Amygdala (tissue), 56 donors: ENCODE data around the gene MAP1LC3A.

Source experiments
- DNase-seq, 56 donors: peaks; one replicate each; lab custom pipeline; 2025; lab: John Stamatoyannopoulos, UW

MAP1LC3A gene

GRCh38 chr20:34573541-34574300 lies 15.2 kb downstream of the MAP1LC3A start:
- no peak for DNase-seq

- no peak for DNase-seq
Observed at GRCh38 chr20:34574426-34574825, 15.9 kb downstream of the MAP1LC3A start.

DNA sequence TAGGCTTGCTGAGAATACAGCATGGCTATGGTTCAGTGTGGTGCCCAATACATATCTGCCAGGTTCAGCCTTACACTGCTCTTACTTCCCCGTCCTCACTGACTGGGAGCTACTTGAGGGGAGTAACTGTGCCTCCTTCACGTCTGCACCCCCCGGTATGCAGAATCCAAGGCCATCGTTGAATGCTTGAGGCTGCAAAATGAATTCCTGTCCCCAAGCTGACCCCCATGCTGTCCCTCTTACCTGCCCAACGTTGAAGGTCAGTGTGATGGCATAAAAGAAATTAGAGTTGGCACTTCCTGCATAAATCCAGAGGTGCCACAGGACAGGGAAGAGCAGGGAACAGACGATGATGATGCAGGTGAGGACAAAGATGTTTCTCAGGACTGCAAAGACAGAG lies 16.3 kb downstream of the MAP1LC3A start:
- no peak for DNase-seq

DNA sequence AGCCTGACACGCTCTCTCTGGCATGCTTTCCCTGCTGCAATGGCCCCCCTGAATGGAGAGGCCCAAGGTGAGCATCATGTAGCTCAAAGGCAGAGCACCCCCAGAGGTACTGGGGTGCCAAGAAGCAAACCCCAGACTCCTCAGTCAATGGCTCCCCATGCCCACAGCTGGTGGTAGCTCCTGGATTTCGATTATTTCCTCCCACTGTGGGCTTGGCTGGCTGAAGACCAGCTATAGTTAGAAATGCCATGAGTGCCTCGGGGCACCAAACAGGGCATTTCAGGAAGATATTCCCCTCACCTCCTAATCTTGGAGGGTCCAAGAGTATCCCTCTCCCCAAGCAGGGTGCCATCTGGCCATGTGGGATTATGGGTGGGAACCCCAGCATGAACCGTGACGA lies 16.8 kb downstream of the MAP1LC3A start:
- no peak for DNase-seq

DNA sequence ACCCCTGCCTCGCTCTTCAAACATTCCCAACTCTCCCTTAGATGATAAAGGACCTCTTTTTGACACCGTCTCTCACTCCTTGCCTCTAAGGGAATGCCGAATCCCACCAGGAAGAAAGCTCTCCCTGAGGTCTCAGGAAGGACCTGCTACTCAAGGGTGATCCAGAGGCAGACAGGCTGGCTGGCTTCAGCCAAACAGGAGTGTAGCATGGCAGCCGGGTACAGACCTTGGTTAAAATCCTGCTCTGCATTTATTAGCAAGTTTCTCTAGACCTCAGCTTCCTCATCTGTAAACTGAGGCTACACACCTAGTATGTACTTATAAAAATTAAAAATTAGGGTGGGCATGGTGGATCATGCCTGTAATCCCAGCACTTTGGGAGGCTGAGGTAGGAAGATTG lies 17.2 kb downstream of the MAP1LC3A start:
- no peak for DNase-seq

DNA sequence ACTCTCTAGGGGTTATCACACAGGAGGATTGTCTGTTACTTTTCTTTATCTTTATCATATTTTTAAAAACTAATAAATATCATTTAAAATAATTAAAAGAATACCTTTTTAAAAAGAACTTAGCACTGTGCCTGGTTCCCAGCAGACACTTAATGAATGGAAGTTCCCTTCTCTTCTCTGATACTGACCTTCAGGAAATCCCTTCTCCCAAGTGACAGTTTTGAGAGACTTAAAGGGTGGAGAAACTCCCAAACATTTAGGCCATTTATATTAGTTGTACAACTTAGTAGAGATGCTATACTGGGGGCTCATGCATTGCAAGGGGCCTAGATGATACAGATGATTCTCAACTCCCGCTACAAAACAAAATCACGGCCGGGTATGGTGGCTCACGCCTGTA lies 18.5 kb downstream of the MAP1LC3A start:
- no peak for DNase-seq

DNA sequence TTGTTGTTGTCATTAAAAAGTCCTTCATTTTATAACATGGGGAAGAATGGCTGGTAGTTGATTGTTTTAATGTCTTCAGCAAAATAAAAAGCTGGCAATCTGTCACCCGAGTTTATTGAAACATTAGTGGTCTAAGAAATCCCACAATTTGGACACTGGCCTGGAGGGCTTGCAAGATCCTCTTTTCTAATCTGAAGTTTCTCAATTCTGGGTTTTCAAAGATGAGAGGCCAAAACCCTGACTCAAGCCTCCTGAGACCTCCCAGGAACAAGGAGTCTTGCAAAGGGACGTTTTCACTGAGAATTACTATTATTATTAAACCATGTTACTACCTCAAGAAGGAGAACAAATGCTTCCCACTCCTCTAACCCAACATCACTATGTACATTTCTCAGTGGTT lies 19.5 kb downstream of the MAP1LC3A start:
- no peak for DNase-seq

- DNase-seq, result peak in 12 of 56 donors; percentile 14 to 42 (median 20)
Observed at GRCh38 chr20:34578521-34578920, 20.0 kb downstream of the MAP1LC3A start.

DNA sequence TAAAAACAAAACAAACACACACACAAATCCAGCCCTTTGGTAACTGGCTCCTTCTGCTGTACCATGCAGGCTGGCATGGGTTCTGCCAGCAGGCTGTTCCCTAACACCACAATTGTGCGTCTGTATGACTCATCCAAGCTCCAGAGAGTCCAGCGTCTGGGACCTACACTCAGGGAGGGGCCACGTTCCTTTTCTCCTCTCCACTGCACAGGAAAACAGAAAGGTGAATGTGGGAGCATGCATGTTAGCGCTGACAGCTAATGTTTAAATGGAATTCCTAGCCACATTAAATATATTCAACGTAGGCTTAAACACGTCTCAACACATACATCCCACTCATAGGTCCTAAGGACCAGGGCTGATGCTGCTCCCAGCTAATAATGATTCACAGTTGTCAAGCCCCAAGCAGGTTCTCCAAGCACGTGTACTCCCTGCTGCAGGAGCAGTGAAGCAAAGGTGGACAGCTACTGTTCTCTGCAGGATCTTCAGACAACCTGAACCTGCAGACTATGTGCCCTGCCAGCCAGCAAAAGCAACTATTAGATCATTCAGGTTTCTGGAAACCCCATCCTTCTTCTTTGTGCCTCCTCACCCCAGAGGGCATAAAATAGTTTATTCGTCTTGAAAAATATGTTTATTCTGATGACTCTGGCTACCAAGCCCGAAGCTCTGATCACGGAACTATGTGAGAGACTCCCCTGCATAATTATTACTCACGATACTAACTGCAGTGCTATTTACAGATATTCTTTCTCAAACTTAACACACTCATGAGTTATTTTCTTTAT lies 20.9 kb downstream of the MAP1LC3A start:
- DNase-seq, result peak in 51 of 56 donors; percentile 23 to 89 (median 65)

- no peak for DNase-seq
Observed at GRCh38 chr20:34579979-34580940, 21.7 kb downstream of the MAP1LC3A start.

GRCh38 chr20:34581341-34582184 lies 23.0 kb downstream of the MAP1LC3A start:
- DNase-seq, result peak in 26 of 56 donors; percentile 14 to 67 (median 32)

DNA sequence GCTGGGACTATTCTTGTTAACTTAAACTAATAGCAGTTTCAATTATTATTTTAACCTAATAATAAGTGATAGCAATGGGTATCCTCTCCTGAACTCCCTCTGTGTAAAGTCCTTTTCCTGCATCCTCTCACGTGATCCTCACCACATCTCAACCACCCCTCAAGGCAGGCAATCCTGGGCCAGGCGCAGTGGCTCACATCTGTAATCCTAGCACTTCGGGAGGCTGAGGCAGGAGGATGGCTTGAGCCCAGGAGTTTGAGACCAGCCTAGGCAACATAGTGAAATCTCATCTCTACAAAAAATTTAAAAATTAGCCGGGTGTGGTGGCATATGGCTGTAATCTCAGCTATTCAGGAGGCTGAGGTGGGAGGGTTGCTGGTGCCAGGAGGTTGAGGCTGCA lies 23.7 kb downstream of the MAP1LC3A start:
- DNase-seq, result no peak

- DNase-seq, result no peak
Observed at GRCh38 chr20:34582911-34583310, 24.4 kb downstream of the MAP1LC3A start.

DNA sequence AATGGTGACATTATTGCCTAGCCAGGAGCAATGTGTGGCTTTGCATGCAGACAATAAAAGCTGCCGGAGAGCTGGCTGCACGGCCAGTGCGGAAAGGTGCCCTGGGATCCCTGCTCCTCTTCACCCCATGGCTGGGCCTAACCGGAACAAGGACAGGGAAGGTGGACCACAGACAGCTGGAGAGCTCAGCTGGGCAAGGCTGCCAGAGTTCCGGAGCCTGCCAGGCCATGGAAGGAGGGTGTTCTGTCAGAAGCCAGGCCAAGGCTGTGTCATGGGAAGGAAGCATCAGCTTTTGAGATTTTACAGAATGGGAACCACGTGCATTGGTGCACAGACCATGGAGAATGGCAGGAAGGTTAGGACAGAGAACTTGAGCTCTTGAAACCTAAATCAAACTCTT lies 25.0 kb downstream of the MAP1LC3A start:
- no peak for DNase-seq

- DNase-seq, result no peak
Observed at GRCh38 chr20:34585019-34585418, 26.5 kb downstream of the MAP1LC3A start.

- DNase-seq, result no peak
Observed at GRCh38 chr20:34586488-34587163, 28.1 kb downstream of the MAP1LC3A start.

DNA sequence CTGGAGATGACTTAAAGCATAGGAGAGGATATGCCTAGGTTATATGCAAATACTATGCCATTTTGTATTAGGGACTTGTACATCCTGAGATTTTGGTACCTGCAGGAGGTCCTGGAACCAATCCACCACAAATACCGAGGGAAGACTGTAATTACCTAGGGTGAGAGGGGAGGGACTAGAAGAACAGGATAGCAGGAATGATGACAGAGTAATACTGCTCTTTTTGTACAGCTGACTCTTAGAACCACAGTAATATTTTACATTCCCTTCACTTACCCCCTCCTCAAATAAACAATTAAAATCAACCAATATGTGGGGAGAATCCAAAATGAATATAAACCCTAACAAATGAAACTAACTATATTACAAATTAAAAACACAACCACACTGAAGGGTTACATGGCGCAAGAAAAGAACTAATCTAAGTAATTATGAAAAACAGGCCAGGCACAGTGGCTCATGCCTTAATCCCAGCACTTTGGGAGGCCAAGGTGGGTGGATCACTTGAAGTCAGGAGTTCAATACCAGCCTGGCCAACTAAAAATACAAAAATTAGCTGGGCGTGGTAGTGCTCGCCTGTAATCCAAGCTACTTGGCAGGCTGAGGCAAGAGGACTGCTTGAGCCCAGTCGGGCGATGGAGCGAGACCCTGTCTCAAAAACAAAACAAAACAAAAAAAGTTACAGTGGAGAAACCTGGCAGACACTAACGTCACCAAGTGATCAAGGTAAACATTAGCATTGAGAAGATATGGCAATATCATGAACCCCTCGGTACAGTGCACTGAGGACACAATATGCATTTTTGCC lies 37.1 kb downstream of the MAP1LC3A start:
- DNase-seq, result no peak

DNA sequence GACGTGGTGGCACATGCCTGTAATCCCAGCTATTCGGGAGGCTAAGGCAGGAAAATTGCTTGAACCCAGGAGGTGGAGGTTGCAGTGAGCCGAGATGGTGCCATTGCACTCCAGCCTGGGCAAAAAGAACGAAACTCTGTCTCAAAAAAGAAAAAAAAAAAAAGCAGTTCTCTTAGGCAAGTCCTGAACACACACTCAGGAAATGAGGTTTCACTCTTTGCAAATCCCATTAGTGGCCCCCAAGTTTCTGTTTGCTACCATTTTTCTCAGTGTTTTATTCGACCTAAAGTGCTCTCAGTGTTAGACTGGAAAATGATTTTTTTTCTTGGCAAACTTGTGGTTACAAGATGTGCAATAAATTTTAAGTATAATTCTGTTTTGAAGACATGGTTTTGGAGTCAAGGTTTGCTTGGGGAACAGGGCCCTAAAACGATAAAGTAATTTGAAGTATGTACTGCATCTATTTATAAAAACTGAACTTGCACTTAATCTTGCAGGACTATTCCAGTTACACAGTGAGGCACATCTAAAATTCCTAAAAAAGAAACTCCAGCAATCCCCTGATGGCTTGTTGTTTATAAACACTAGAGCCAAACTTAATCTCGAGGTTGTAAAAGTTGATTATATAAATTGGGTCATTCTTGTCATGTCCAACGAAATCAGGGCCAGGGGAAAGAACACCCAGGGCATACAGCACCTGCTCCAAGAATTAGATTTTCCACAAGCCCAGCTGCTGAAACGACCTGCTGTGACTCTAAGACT lies 42.6 kb downstream of the MAP1LC3A start:
- no peak for DNase-seq
